ES-I3 (cell line): ENCODE data around the gene NRG3.

ENCODE experiments used
- H3K36me3 ChIP-seq: 2 replicates; pipeline ENCODE4 v1.6.1; 2013; ENCODE audit warnings: mild to moderate bottlenecking, low read length, control low read depth, moderate library complexity; ENCODE audit not compliant: insufficient read depth
- H3K4me1 ChIP-seq: 2 replicates; pipeline ENCODE4 v1.6.1; 2013; ENCODE audit warnings: mild to moderate bottlenecking, control low read depth, low read length; ENCODE audit not compliant: insufficient read depth
- H3K9ac ChIP-seq: 2 replicates; pipeline ENCODE4 v1.6.1; 2013; ENCODE audit warnings: low read depth, mild to moderate bottlenecking, low read length, moderate library complexity
- H3K9me3 ChIP-seq: 2 replicates; pipeline ENCODE4 v1.6.1; 2013; ENCODE audit warnings: mild to moderate bottlenecking, low read length, moderate library complexity; ENCODE audit not compliant: control insufficient read depth, insufficient read depth

NRG3 gene

DNA sequence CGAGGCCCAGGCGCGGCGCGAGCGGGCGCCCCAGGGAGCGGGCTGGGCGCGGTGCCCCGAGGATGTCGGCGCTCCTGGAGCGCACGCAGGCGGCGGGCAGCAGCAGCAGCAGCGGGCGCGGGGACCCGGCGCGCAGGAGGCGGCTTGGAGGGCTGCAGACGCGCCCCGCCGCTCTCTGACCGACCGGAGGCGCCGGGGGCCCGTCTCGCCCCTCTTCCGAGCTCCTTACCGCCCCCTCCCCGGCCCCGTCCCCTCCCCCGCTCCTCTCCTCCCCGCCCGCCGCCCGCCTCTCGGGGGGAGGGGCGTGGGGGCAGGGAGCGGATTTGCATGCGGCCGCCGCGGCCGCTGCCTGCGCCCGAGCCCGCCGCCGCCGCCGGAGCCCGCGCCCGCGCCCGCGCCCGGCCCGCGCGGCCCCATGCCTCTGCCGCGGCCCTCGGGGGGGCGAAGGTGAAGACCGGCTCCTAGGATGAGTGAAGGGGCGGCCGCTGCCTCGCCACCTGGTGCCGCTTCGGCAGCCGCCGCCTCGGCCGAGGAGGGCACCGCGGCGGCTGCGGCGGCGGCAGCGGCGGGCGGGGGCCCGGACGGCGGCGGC, at the start of gene NRG3:
NRG3 (plus strand) TSS at position 320 of the 592 bp plus-strand sequence.
- Histone ChIP-seq H3K4me1 (peaks cover 12% of the 10 kb centered on the region; the same call in 1 of the 2 replicates), H3K9me3 (no peaks in the 10 kb centered on the region; the same call in 1 of the 2 replicates), H3K9ac (peak within 1 kb of the TSS; percentile 76), H3K36me3 (no peaks in the 10 kb centered on the region)

DNA sequence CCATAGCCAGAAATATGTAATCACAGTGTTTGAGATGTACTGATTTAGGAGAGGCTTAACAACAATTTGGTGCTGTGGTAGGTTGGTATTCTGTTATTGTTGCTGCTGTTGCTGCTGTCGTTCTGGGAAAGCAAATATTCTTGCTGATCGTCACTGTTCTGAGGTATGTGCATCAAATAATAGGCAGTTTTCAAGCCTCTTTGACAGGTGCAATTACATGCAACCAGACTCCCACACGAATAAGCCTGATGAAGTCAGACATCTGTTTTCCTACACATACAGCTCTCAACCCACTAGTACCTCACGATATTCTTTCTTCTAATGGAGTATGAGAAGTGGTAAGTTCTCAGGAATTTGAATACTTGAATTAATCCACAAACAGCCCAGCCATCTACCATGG, 46.7 kb upstream of the NRG3 start:
- H3K9ac ChIP-seq, result no peak overlapping the region
- H3K9me3 ChIP-seq, result no peaks in the 10 kb centered on the region
- no peaks in the 10 kb centered on the region for H3K4me1 ChIP-seq
- H3K36me3 ChIP-seq, result no peaks in the 10 kb centered on the region

DNA sequence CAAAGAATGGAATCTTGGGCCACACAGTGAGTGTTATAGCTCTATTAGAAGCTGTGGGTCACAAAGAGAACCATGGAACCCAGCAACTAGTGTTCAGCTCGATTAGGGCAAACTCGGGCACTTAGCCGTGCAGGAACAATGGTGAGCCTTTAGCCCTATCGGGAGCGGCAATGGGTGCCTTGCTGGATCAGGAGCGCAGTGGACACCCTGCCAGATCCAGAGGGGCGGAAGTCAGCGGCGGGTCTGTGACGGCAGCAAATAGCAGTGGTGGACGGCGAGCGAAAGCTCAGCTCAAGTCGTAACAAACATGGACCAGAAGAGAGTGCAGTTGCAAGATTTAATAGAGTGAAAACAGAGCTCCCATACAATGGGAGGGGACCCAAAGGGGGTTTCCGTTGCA, 43.9 kb upstream of the NRG3 start:
- Histone ChIP-seq H3K36me3 (no peaks in the 10 kb centered on the region), H3K9ac (no peak overlapping the region), H3K4me1 (no peaks in the 10 kb centered on the region), H3K9me3 (no peaks in the 10 kb centered on the region)

DNA sequence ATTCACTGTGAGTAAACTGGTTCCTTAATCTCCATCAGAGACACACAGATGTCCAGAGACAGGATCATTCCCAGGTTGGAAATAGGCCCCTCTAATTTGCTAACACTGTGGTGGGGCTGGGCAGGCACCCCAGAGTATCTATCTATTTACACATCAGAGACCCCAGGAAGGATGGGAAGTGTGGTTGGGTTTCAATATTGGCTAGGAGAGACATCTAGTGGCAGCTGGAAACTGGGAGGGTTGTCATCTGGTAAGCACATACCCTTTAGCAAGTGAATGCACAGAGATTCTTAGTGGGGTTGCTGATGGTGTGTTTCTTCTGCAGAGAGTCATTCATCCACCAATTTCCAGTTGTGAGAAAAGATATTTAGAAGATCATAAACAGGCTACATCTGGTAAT, 36.0 kb upstream of the NRG3 start:
- Histone ChIP-seq H3K4me1 (no peaks in the 10 kb centered on the region), H3K9ac (no peak overlapping the region), H3K36me3 (no peaks in the 10 kb centered on the region), H3K9me3 (no peaks in the 10 kb centered on the region)

DNA sequence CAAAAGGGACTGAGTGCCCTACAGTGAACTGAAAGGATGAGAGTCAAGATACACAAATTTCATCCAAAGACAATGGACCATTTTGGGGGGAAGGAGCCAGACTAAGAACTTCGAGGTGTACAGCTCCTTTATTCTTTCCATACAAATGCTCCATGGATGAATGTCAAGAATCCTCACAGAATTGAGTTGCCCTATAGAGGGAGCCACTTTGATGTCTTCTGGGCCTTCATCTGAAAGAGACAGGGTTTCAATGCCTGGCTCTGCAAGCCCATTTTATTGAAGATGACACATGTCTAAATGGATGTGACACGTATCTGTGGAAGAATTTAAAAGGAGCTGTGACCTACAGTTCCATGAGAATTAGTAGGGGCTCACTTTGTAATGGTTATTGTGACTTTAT, 32.0 kb upstream of the NRG3 start:
- H3K9ac ChIP-seq, result no peak overlapping the region
- H3K9me3 ChIP-seq, result no peaks in the 10 kb centered on the region
- H3K4me1 ChIP-seq, result peaks cover 7% of the 10 kb centered on the region; the same call in 1 of the 2 replicates
- no peaks in the 10 kb centered on the region for H3K36me3 ChIP-seq

DNA sequence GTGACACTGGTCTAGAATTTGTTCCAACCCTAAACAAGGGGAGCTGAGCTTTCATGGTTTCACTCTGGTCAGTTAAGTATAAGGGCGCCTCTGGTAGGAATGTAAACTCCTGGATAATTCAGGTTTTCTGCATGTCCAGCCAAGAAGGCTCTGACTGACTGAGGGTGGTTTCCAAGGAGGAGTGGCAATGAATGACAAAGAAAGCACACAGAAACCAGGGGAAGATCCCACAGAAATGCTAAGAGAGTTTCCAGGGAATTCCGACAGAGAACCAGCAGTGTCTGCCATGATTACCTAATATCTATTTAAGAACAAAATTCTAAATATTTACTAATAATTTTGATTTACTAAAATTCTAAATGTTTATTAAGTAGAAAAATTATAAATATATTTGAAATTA, 27.3 kb upstream of the NRG3 start:
- Histone ChIP-seq H3K36me3 (no peaks in the 10 kb centered on the region), H3K9ac (no peak overlapping the region), H3K9me3 (no peaks in the 10 kb centered on the region)

DNA sequence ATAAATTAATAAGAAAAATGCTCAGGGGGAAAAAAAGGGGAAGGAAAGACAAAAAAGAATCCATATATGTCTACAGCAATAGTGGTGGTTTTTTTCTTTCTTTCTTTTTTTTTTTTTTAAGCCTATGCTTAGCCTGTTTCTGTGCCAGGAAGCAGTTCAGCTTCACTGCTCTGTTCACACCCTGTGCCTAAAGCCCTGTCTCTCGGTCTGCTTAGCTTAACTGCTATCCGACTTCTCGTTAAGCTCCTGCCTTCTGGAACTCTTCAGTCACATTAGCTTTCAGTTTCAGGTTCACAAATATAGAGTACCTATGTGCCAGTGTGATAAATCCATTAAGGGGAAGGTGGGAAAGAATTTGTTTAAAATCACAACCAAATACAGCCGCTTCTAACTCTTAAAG, 26.5 kb upstream of the NRG3 start:
- Histone ChIP-seq H3K4me1 (peaks cover 20% of the 10 kb centered on the region), H3K9ac (no peak overlapping the region), H3K9me3 (no peaks in the 10 kb centered on the region), H3K36me3 (no peaks in the 10 kb centered on the region)

More for the DNA sequence above, 27.3 kb upstream of the NRG3 start:
- peaks cover 20% of the 10 kb centered on the region for H3K4me1 ChIP-seq

DNA sequence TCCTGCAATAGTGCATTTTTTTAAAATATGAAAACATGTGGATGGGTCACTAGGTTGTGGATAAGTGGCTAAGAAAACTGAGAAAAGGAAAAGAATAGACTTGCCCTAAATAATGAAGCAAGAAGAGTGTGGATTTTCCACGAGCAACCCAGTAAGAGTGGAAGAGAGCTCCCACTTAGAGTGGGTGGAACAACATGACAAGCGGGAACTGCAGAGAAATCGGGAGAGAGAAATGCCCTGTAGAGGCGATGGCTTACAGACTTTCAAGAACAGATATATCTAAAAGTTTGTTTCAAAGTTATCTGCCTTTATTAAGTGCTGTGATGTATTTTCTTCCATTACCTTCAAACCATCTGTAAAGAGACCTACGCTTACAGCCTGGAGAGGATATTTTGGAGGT, 26.1 kb upstream of the NRG3 start:
- H3K36me3 ChIP-seq, result no peaks in the 10 kb centered on the region
- peaks cover 20% of the 10 kb centered on the region for H3K4me1 ChIP-seq
- H3K9ac ChIP-seq, result no peak overlapping the region
- H3K9me3 ChIP-seq, result no peaks in the 10 kb centered on the region

DNA sequence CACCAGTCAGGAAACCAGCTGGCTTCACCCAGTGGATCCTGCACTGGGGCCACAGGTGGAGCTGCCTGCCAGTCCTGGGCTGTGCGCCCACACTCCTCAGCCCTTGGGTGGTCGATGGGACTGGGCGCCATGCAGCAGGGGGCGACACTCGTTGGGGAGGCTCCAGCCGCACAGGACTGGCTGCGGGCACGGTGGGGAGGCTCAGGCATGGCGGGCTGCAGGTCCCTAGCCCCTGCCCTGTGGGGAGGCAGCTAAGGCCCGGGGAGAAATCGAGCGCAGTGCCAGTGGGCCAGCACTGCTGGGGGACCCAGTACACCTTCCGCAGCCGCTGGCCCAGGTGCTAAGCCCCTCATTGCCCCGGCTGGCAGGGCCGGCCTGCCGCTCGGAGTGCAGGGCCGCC, 12.4 kb upstream of the NRG3 start:
- H3K9ac ChIP-seq, result no peak overlapping the region
- no peaks in the 10 kb centered on the region for H3K36me3 ChIP-seq
- H3K4me1 ChIP-seq, result peaks cover 6% of the 10 kb centered on the region; the same call in 1 of the 2 replicates
- H3K9me3 ChIP-seq, result no peaks in the 10 kb centered on the region

DNA sequence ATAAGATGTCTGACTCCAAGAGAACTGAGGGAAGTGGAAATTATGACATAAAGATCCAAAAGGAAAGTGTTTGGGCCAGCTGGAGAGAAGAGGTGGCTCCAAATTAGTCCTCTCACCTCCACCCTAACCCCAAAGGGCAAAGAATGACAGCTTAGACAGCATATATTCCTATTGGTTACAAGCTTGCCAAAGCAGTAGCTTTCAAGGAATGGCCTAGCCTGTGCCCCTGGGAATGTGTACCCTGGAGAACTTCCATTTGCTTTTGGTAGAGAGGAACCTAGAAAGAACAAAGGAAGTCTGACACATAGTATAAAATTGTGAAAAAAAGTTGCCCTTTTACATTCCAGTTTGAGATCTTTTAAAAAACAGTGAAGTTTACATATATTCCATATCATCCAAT, 11.2 kb upstream of the NRG3 start:
- H3K36me3 ChIP-seq, result no peaks in the 10 kb centered on the region
- H3K9me3 ChIP-seq, result no peaks in the 10 kb centered on the region
- H3K4me1 ChIP-seq, result peaks cover 6% of the 10 kb centered on the region; the same call in 1 of the 2 replicates
- H3K9ac ChIP-seq, result no peak overlapping the region

DNA sequence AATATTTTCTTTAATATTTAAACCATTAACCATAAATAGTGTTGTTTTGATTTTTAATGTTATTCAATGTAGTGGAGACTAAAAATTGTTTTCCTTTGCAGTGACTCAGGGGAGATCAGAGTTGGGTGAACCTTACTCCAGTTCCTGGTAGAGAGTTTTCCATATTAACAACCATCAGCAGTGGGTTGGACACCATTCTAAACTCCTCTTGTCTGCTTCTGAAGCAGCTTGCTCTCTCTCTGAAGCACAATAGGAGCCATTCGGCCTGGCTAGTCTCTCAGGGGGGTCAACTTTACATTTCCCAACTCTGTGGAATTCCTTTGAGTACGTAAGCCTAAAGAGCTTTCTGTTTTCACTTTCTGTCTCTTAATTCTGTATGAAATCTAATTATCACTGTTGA, 9.4 kb upstream of the NRG3 start:
- Histone ChIP-seq H3K9ac (no peak overlapping the region), H3K36me3 (no peaks in the 10 kb centered on the region), H3K4me1 (peaks cover 6% of the 10 kb centered on the region; the same call in 1 of the 2 replicates), H3K9me3 (no peaks in the 10 kb centered on the region)

DNA sequence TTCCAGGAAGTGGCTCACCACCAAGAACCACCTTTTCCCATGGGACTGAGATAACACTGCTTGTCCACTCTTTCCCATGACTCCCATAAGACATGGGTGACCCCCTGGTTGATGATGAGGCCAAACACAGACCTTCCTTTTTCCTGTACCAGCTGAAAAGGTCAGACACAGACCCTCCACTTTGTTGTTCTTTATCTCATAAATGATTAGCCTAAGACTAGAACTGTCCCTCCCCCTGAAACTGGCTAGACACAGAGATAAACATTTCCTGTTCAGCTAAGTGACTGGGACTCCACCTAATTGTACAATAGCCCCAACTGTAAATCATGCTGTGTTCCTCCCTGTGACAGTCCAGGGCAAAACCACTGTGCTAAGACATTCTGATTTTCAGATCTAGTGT, 8.2 kb upstream of the NRG3 start:
- H3K4me1 ChIP-seq, result peaks cover 10% of the 10 kb centered on the region; the same call in 1 of the 2 replicates
- H3K9ac ChIP-seq, result no peak overlapping the region
- H3K36me3 ChIP-seq, result no peaks in the 10 kb centered on the region

DNA sequence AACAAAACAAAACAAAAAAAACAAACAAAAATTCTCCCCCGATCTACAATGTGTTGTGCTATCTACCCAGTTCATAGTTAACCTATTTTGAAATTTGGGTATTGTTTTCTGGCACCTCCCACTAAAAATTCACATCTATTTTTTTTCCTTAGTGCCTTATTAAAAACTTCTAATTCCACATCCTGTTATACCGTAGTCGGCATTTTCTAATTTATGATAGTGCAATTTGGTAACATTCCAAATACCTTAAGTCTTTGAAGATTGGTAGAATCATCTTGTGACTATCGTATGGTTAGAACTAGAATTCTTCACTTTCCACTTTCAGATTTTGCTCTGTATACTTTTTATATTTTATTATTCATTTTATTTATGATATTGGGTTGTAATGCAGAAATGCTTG, 4.5 kb upstream of the NRG3 start:
- no peaks in the 10 kb centered on the region; the same call in 1 of the 2 replicates for H3K9me3 ChIP-seq
- no peaks in the 10 kb centered on the region for H3K36me3 ChIP-seq
- peaks cover 7% of the 10 kb centered on the region; the same call in 1 of the 2 replicates for H3K4me1 ChIP-seq
- no peak overlapping the region for H3K9ac ChIP-seq

More for the DNA sequence above, 8.2 kb upstream of the NRG3 start:
- H3K9me3 ChIP-seq, result no peaks in the 10 kb centered on the region; the same call in 1 of the 2 replicates

DNA sequence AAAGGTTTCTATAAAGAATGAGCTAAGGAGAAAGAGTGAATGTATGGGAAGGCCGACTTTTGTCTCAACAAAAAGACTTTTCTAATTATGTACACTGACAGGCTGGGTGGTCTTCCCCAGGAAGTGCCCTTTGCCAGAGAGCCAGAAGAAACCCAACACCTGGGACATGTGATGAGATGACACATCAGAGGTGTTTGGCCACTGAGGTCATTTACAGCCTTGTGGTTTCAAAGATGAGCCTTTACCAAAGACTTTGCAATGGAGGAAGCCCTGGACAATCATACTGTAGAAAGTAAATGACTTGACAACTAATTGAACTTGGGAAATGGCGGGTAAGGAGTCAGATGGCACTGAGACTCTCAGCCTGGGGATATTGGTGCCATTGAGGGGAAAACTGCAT, 3.4 kb upstream of the NRG3 start:
- H3K36me3 ChIP-seq, result no peaks in the 10 kb centered on the region
- H3K9ac ChIP-seq, result no peak overlapping the region
- peaks cover 5% of the 10 kb centered on the region; the same call in 1 of the 2 replicates for H3K4me1 ChIP-seq
- H3K9me3 ChIP-seq, result no peaks in the 10 kb centered on the region; the same call in 1 of the 2 replicates

DNA sequence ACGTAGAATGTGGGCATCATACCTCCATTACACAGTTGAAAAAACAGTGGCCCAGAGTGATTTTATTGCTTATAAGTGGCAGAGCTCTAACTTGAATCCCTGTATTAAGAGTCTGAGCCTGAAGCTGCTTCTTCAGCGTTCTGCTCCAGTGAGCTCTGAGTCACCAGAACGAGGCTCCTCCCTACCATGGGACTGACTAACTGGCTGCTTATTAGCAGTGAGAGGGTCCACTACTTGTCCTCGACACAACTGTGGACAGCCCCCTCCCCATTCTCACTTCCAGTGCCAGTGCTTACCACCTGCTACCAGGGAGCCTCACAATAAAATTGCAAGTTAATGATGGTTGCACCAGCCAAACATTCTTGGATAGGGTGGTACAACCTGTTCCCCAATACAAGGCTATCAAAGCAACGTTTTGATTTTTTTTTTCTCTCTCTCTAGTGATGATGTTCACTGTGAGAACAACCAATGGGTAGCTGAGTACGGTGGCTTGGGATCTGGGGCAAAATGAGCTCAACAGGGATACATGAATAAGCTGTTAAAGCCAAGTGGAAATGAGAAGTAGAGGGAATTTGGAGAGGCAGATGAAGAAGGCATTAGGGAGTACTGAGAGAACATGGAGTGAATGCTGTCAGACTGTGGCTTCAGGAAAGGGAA, 2.7 kb upstream of the NRG3 start:
- Histone ChIP-seq H3K4me1 (peaks cover 5% of the 10 kb centered on the region; the same call in 1 of the 2 replicates), H3K9ac (no peak overlapping the region), H3K9me3 (no peaks in the 10 kb centered on the region; the same call in 1 of the 2 replicates), H3K36me3 (no peaks in the 10 kb centered on the region)
